Activated CD8-positive, alpha-beta T cell treated with anti-CD3 and anti-CD28 coated beads for 36 hours (primary cell): ENCODE data around the gene LRBA. TPM values are rescaled to one million over a fixed set of nuclear protein-coding genes. Genes with fewer than 3 reads are reported as not detected.
A peak's percentile ranks its signal among the peaks of the same experiment; 100 is the strongest.

ENCODE experiments used
- ATAC-seq: fragments of 200-7000 bp; cut with Tn5 transposase; one replicate; pipeline ENCODE4 v1.10.0; 2021; ENCODE audit warnings: mild to moderate bottlenecking, moderate library complexity
- CTCF ChIA-PET: fragments of 350-600 bp; sonication (Branson Sonifier 250); formaldehyde crosslinking; loops from one replicate; lab custom pipeline; 2021; ENCODE audit warnings: antibody characterized with exemption; lab: Charles Lee
- POLR2A ChIA-PET: fragments of 350-600 bp; sonication (Branson Sonifier 250); formaldehyde crosslinking; loops from one replicate; lab custom pipeline; 2021; ENCODE audit warnings: antibody characterized with exemption; lab: Charles Lee
- DNase-seq: peaks from one replicate; pipeline ENCODE4 v3.0.0-alpha.2; 2020
- H3K27ac Mint-ChIP-seq: one replicate; pipeline ENCODE4 v1.8.0; 2021; ENCODE audit warnings: mild to moderate bottlenecking, mixed read lengths
- H3K27me3 Mint-ChIP-seq: one replicate; pipeline ENCODE4 v1.8.0; 2021; ENCODE audit warnings: mixed read lengths
- H3K36me3 Mint-ChIP-seq: one replicate; pipeline ENCODE4 v1.8.0; 2021; ENCODE audit warnings: low read depth, mixed read lengths
- H3K4me1 Mint-ChIP-seq: one replicate; pipeline ENCODE4 v1.8.0; 2021; ENCODE audit warnings: low read depth, mixed read lengths
- H3K4me3 Mint-ChIP-seq: one replicate; pipeline ENCODE4 v1.8.0; 2021; ENCODE audit warnings: mild to moderate bottlenecking, moderate library complexity, mixed read lengths
- H3K9me3 Mint-ChIP-seq: one replicate; pipeline ENCODE4 v1.8.0; 2021; ENCODE audit warnings: mixed read lengths
- intact Hi-C: fragments of 100-400 bp; cut with micrococcal nuclease; formaldehyde crosslinking; loops from one replicate; pipeline ENCODE4 v1.10.0; 2022
- total RNA-seq, 2 experiments: library from RNA; stranded (reverse); gene quantifications; one replicate each; pipeline ENCODE4 v1.2.3, GENCODE V29; 2021
- TF ChIP-seq, protein P1 (sequence below): fragments of 200-600 bp; IDR thresholded peaks from one replicate; pipeline ENCODE4 v1.8.0; 2022; ENCODE audit warnings: antibody characterized with exemption, mild to moderate bottlenecking

Gene LRBA
- total RNA-seq, 2 experiments from 2014 or later, result 48.1 to 52.5 TPM

DNA sequence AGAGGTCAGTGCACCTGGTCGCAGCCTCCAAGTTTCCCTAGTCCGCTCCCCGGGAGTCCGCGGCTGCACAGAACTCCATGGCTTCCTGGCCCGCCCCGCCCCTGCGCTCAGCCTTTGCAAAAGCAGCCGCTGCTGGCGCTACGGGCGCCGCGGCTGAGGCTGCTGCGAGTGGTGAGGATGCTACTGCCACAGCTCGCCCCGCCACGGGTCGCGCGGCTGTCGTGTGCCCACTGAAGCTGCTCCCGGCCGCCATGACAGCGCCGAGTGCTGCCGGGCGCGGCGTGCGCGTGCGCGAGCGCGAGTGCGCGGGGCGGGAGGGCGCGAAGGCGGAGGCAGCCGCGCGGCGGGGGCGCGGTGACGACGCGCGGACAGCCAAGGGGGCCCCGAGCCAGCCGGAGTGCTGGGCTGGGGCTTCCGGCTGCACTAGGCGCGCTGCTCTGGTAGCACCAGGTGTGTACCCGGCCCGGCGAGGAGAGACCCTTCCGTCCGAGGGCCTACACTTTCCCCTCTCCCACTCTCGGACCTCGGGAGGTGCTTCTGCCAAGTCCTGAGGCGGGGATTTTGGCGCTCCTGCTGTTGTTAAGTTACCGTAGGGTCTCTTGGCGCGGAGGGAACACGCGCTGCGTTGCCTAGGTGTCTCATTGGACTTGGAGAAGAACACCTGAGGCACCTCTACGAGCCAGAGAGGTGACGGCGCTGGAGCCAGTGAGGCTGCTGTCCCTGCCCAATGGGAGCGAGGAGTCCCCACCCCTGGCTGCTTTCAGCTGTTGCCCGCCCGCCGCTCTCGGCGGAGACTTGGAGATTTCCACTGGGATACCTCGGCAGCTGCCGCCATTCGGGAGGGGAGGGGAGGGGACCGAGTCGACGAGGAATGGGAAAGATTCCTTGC lies 619 bp upstream of the LRBA start:
- peaks cover 18% of the 10 kb centered on the region for H3K4me1 Mint-ChIP-seq
- POLR2A ChIA-PET, result interaction anchor here (0.5 to 3.4 kb wide), 11 partner anchors 9 to 98 kb away, joined by 3 to 35 read pairs (median 4); partner anchors contain the start of gene RPS3A
- DNase-seq (peak; percentile 83), ATAC-seq (peak; percentile 84)
- H3K9me3 Mint-ChIP-seq, result no peaks in the 10 kb centered on the region
- peak overlapping the region; percentile 95 for H3K4me3 Mint-ChIP-seq
- peak overlapping the region; percentile 99 for H3K27ac Mint-ChIP-seq
- intact Hi-C loops, result loop anchor here (2.0 kb wide), 2 partner anchors 15 to 83 kb away; partner anchors contain the start of gene RPS3A
- TF ChIP-seq, protein P1, sequence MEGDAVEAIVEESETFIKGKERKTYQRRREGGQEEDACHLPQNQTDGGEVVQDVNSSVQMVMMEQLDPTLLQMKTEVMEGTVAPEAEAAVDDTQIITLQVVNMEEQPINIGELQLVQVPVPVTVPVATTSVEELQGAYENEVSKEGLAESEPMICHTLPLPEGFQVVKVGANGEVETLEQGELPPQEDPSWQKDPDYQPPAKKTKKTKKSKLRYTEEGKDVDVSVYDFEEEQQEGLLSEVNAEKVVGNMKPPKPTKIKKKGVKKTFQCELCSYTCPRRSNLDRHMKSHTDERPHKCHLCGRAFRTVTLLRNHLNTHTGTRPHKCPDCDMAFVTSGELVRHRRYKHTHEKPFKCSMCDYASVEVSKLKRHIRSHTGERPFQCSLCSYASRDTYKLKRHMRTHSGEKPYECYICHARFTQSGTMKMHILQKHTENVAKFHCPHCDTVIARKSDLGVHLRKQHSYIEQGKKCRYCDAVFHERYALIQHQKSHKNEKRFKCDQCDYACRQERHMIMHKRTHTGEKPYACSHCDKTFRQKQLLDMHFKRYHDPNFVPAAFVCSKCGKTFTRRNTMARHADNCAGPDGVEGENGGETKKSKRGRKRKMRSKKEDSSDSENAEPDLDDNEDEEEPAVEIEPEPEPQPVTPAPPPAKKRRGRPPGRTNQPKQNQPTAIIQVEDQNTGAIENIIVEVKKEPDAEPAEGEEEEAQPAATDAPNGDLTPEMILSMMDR, result no peak
- CTCF ChIA-PET, result interaction anchor here (1.0 to 2.3 kb wide), 3 partner anchors 13 to 102 kb away, joined by 3 to 8 read pairs (median 3); no protein-coding TSS in a partner anchor
- H3K27me3 Mint-ChIP-seq, result no peaks in the 10 kb centered on the region
- H3K36me3 Mint-ChIP-seq, result peaks cover 21% of the 10 kb centered on the region

GRCh38 chr4:151013944-151014343 lies 1.1 kb downstream of the LRBA start:
- ATAC-seq, result no peak
- Mint-ChIP-seq H3K36me3 (peaks cover 27% of the 10 kb centered on the region), H3K4me3 (peak overlapping the region; percentile 95), H3K9me3 (no peaks in the 10 kb centered on the region), H3K27ac (peak overlapping the region; percentile 99), H3K4me1 (peaks cover 18% of the 10 kb centered on the region), H3K27me3 (no peaks in the 10 kb centered on the region)
- DNase-seq, result no peak
- TF ChIP-seq, protein P1, result no peak
- intact Hi-C loops, result loop anchor here (2.0 to 5.0 kb wide), 3 partner anchors 17 to 85 kb away; partner anchors contain the start of gene RPS3A
- ChIA-PET CTCF (interaction anchor here (0.6 to 1.3 kb wide), 3 partner anchors 39 to 147 kb away, joined by 3 read pairs; no protein-coding TSS in a partner anchor), POLR2A (interaction anchor here (0.9 to 2.0 kb wide), 8 partner anchors 11 to 86 kb away, joined by 3 to 9 read pairs (median 4); no protein-coding TSS in a partner anchor)

GRCh38 chr4:151013491-151013890 lies 1.6 kb downstream of the LRBA start:
- ChIA-PET CTCF (interaction anchor here (0.6 to 1.3 kb wide), 3 partner anchors 15 to 146 kb away, joined by 3 read pairs; no protein-coding TSS in a partner anchor), POLR2A (interaction anchor here (0.9 to 2.0 kb wide), 10 partner anchors 10 to 87 kb away, joined by 3 to 9 read pairs (median 3); no protein-coding TSS in a partner anchor)
- DNase-seq (no peak), ATAC-seq (no peak)
- Mint-ChIP-seq H3K27ac (peak overlapping the region; percentile 99), H3K36me3 (peaks cover 27% of the 10 kb centered on the region), H3K9me3 (no peaks in the 10 kb centered on the region), H3K27me3 (no peaks in the 10 kb centered on the region), H3K4me3 (peak overlapping the region; percentile 95), H3K4me1 (peaks cover 18% of the 10 kb centered on the region)
- intact Hi-C loops, result loop anchor here (5.0 kb wide), 1 partner anchor 41 kb away; no protein-coding TSS in a partner anchor
- TF ChIP-seq, protein P1, result no peak

DNA sequence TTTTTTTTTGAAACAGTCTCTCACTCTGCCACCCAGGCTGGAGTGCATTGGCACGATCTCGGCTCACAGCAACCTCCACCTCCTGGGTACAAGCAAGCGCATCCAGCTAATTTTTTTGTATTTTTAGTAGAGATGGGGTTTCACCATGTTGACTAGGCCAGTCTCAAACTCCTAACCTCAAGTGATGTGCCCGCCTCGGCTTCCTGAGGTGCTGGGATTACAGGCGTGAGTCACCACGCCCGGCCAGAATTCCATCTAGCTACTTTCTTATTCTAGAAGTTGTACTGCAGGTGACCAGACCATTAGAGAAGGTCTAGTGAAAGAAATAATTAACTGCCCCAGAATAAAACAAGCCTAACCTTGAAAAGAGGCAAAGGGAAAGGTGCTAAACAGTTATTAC lies 2.3 kb downstream of the LRBA start:
- POLR2A ChIA-PET, result interaction anchor here (1.0 to 1.5 kb wide), 6 partner anchors 17 to 88 kb away, joined by 3 to 5 read pairs (median 3); no protein-coding TSS in a partner anchor
- peak; percentile 12 for DNase-seq
- intact Hi-C loops, result loop anchor here (5.0 kb wide), 1 partner anchor 41 kb away; no protein-coding TSS in a partner anchor
- no peaks in the 10 kb centered on the region for H3K9me3 Mint-ChIP-seq
- TF ChIP-seq, protein P1, result no peak
- peak overlapping the region; percentile 95 for H3K4me3 Mint-ChIP-seq
- peak overlapping the region; percentile 65 for H3K27ac Mint-ChIP-seq
- CTCF ChIA-PET, result interaction anchor here (0.6 kb wide), 1 partner anchor 52 kb away, joined by 5 read pairs; no protein-coding TSS in a partner anchor
- no peak for ATAC-seq
- peaks cover 30% of the 10 kb centered on the region for H3K36me3 Mint-ChIP-seq
- H3K4me1 Mint-ChIP-seq, result peaks cover 18% of the 10 kb centered on the region
- H3K27me3 Mint-ChIP-seq, result no peaks in the 10 kb centered on the region
